OCI-LY1 (cell line): ENCODE results near the gene DIAPH3.

ENCODE experiments used
- EZH2 ChIP-seq: fragments of 200-600 bp; sonication (generic), shearing (Covaris generic); IDR thresholded peaks from 2 replicates; pipeline ENCODE4 v1.8.0; 2017; ENCODE audit warnings: borderline replicate concordance, mixed run types, mild to moderate bottlenecking, antibody characterized with exemption, low read length, moderate library complexity, mixed read lengths
- TF ChIP-seq, protein P1 (sequence below): fragments of 200-600 bp; sonication (generic), shearing (Covaris generic); IDR thresholded peaks from 2 replicates; pipeline ENCODE4 v1.5.1; 2017; ENCODE audit warnings: mild to moderate bottlenecking, antibody characterized with exemption, low read length, moderate library complexity, mixed read lengths

DNA sequence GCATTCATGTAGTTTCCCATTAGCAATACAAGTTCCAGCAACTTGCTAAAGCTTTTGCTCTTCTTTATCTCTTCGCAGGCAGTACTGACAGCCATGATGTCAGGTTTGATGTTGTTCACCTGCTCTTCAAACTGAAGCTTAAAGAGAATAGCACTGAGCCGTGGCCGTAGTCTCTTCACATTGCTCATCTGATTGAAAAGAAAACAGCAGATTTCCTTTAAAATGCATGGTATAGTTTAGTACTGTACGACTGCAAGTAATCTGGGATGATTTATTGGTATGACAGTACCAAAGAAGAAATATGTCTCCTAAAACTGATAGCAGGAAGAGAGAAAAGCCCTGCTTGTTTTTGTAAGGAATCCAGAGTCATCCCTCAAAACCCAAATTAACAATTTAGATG lies 284.4 kb downstream of the DIAPH3 start:
- TF ChIP-seq, protein P1, sequence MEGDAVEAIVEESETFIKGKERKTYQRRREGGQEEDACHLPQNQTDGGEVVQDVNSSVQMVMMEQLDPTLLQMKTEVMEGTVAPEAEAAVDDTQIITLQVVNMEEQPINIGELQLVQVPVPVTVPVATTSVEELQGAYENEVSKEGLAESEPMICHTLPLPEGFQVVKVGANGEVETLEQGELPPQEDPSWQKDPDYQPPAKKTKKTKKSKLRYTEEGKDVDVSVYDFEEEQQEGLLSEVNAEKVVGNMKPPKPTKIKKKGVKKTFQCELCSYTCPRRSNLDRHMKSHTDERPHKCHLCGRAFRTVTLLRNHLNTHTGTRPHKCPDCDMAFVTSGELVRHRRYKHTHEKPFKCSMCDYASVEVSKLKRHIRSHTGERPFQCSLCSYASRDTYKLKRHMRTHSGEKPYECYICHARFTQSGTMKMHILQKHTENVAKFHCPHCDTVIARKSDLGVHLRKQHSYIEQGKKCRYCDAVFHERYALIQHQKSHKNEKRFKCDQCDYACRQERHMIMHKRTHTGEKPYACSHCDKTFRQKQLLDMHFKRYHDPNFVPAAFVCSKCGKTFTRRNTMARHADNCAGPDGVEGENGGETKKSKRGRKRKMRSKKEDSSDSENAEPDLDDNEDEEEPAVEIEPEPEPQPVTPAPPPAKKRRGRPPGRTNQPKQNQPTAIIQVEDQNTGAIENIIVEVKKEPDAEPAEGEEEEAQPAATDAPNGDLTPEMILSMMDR, result no peak
- TF ChIP-seq EZH2, result no peak
